LoVo (cell line): ENCODE measurements around the gene ATP11A.
"Not testable (repeated sequence)": the region's sequence is repeated elsewhere in the genome, so short reads cannot be mapped to it uniquely, and the experiment has no call there.

ENCODE experiments used
- DNase-seq: peaks from one replicate; pipeline ENCODE4 v3.0.0-alpha.2; 2016; ENCODE audit warnings: low spot score

ATP11A gene

GRCh38 chr13:112796190-112796915 is 106.5 kb downstream of the ATP11A start:
- DNase-seq, result no peak

GRCh38 chr13:112799394-112799793 is 109.6 kb downstream of the ATP11A start:
- DNase-seq, result no peak

- no peak for DNase-seq
Observed at GRCh38 chr13:112800057-112800456, 110.2 kb downstream of the ATP11A start.

GRCh38 chr13:112800807-112801206 is 111.0 kb downstream of the ATP11A start:
- not testable (repeated sequence) for DNase-seq

GRCh38 chr13:112802802-112803195 is 113.0 kb downstream of the ATP11A start:
- DNase-seq, result no peak

- no peak for DNase-seq
Observed at GRCh38 chr13:112803422-112803821, 113.6 kb downstream of the ATP11A start.

GRCh38 chr13:112804374-112804773 is 114.5 kb downstream of the ATP11A start:
- DNase-seq, result no peak

GRCh38 chr13:112806739-112807652 is 117.2 kb downstream of the ATP11A start:
- DNase-seq, result no peak

- DNase-seq, result no peak
Observed at GRCh38 chr13:112807653-112808376, 118.0 kb downstream of the ATP11A start.

- DNase-seq, result no peak
Observed at GRCh38 chr13:112808377-112809140, 118.7 kb downstream of the ATP11A start.

GRCh38 chr13:112809332-112810315 is 119.8 kb downstream of the ATP11A start:
- no peak for DNase-seq

- no peak for DNase-seq
Observed at GRCh38 chr13:112810608-112811007, 120.8 kb downstream of the ATP11A start.

- no peak for DNase-seq
Observed at GRCh38 chr13:112812306-112813055, 122.6 kb downstream of the ATP11A start.

GRCh38 chr13:112813552-112813951 is 123.7 kb downstream of the ATP11A start:
- DNase-seq, result no peak

- no peak for DNase-seq
Observed at GRCh38 chr13:112814905-112815585, 125.2 kb downstream of the ATP11A start.

- no peak for DNase-seq
Observed at GRCh38 chr13:112815871-112816270, 126.0 kb downstream of the ATP11A start.

- no peak for DNase-seq
Observed at GRCh38 chr13:112818040-112818697, 128.3 kb downstream of the ATP11A start.

GRCh38 chr13:112818698-112819045 is 128.8 kb downstream of the ATP11A start:
- DNase-seq, result no peak

GRCh38 chr13:112819111-112819510 is 129.3 kb downstream of the ATP11A start:
- no peak for DNase-seq
